Neural cell (in vitro differentiated cells): ENCODE measurements around the gene ARHGAP27. TPM values are rescaled to one million over a fixed set of nuclear protein-coding genes. Genes with fewer than 3 reads are reported as not detected.

Experiments used
- H2AFZ ChIP-seq: fragments of 200-600, 300-800 bp; sonication (generic), shearing (Covaris generic); 2 replicates; pipeline ENCODE4 v1.6.0; 2014; ENCODE audit warnings: low read depth, mild to moderate bottlenecking, antibody characterized with exemption, low read length, moderate library complexity
- H3F3A ChIP-seq: fragments of 200-600 bp; shearing (Covaris generic); 2 replicates; pipeline ENCODE4 v1.6.1; 2016; ENCODE audit warnings: mild to moderate bottlenecking, moderate library complexity, mixed read lengths, antibody characterized with exemption, low read length; ENCODE audit not compliant: insufficient read depth, poor library complexity, severe bottlenecking
- H3K27ac ChIP-seq: fragments of 200-600, 300-800 bp; sonication (generic), shearing (Covaris generic); 2 replicates; pipeline ENCODE4 v1.5.1; 2014; ENCODE audit warnings: mild to moderate bottlenecking, low read length, moderate library complexity
- H3K27me3 ChIP-seq: fragments of 300-800, 200-600 bp; sonication (generic), shearing (Covaris generic); 2 replicates; pipeline ENCODE4 v1.6.0; 2014; ENCODE audit warnings: mild to moderate bottlenecking, low read depth, low read length, moderate library complexity; ENCODE audit not compliant: insufficient read depth
- H3K36me3 ChIP-seq: fragments of 300-800, 200-600 bp; sonication (generic), shearing (Covaris generic); 2 replicates; pipeline ENCODE4 v1.5.1; 2014; ENCODE audit warnings: mild to moderate bottlenecking, antibody characterized with exemption, low read length, moderate library complexity; ENCODE audit not compliant: insufficient read depth
- H3K4me2 ChIP-seq: fragments of 300-800, 200-600 bp; sonication (generic), shearing (Covaris generic); 2 replicates; pipeline ENCODE4 v1.6.0; 2014; ENCODE audit warnings: mild to moderate bottlenecking, low read length
- H3K4me3 ChIP-seq: fragments of 300-800, 200-600 bp; sonication (generic), shearing (Covaris generic); 2 replicates; pipeline ENCODE4 v1.5.1; 2014; ENCODE audit warnings: mild to moderate bottlenecking, low read length, moderate library complexity
- H3K79me2 ChIP-seq: fragments of 200-600 bp; shearing (Covaris generic); replicated peaks from 2 replicates; pipeline ENCODE4 v1.6.0; 2014; ENCODE audit warnings: mild to moderate bottlenecking, low read length, moderate library complexity; ENCODE audit not compliant: insufficient read depth
- H3K9ac ChIP-seq: fragments of 300-800, 200-600 bp; sonication (generic), shearing (Covaris generic); 2 replicates; pipeline ENCODE4 v1.6.1; 2016; ENCODE audit warnings: mild to moderate bottlenecking, low read length, mixed read lengths
- H3K9me2 ChIP-seq: fragments of 200-600 bp; shearing (Covaris generic); 2 replicates; pipeline ENCODE4 v1.6.1; 2016; ENCODE audit warnings: mild to moderate bottlenecking, low read length, mixed read lengths; ENCODE audit not compliant: insufficient read depth
- H3K9me3 ChIP-seq: fragments of 200-600, 300-800 bp; sonication (generic), shearing (Covaris generic); 2 replicates; pipeline ENCODE4 v1.6.1; 2016; ENCODE audit warnings: mild to moderate bottlenecking, mixed run types, low read length, moderate library complexity, mixed read lengths
- H4K20me1 ChIP-seq: fragments of 200-600 bp; shearing (Covaris generic); 2 replicates; pipeline ENCODE4 v1.6.1; 2016; ENCODE audit warnings: mild to moderate bottlenecking, mixed run types; ENCODE audit not compliant: insufficient read depth
- CTCF ChIP-seq: fragments of 450-650 bp; IDR thresholded peaks from 2 replicates; pipeline ENCODE4 v1.5.1; 2014; ENCODE audit warnings: antibody characterized with exemption, mild to moderate bottlenecking, moderate library complexity; ENCODE audit not compliant: poor library complexity, severe bottlenecking
- EP300 ChIP-seq: fragments of 450-650 bp; conservative IDR thresholded peaks from 2 replicates; pipeline ENCODE4 v1.6.1; 2014; ENCODE audit warnings: antibody characterized with exemption, mild to moderate bottlenecking, moderate library complexity; ENCODE audit not compliant: poor library complexity, severe bottlenecking
- EZH2 ChIP-seq: fragments of 200-600, 300-800 bp; shearing (Covaris generic), sonication (generic); IDR thresholded peaks from 2 replicates; pipeline ENCODE4 v1.6.1; 2014; ENCODE audit warnings: antibody characterized with exemption, low read length, borderline replicate concordance, mild to moderate bottlenecking; ENCODE audit not compliant: insufficient read depth, poor library complexity, severe bottlenecking
- MXI1 ChIP-seq: fragments of 450-650 bp; conservative IDR thresholded peaks from 2 replicates; pipeline ENCODE4 v1.6.1; 2014; ENCODE audit warnings: antibody characterized with exemption, mild to moderate bottlenecking; ENCODE audit not compliant: poor library complexity, severe bottlenecking
- POLR2AphosphoS5 ChIP-seq: IDR thresholded peaks from 2 replicates; pipeline ENCODE4 v1.6.1; 2012
- RAD21 ChIP-seq: fragments of 450-650 bp; conservative IDR thresholded peaks from 2 replicates; pipeline ENCODE4 v1.6.1; 2014; ENCODE audit warnings: antibody characterized with exemption, mild to moderate bottlenecking, moderate library complexity
- REST ChIP-seq: IDR thresholded peaks from 2 replicates; pipeline ENCODE4 v1.6.1; 2012; ENCODE audit warnings: borderline replicate concordance
- SMC3 ChIP-seq: fragments of 450-650 bp; conservative IDR thresholded peaks from 2 replicates; pipeline ENCODE4 v1.6.1; 2014; ENCODE audit warnings: antibody characterized with exemption, mild to moderate bottlenecking, moderate library complexity; ENCODE audit not compliant: poor library complexity
- TAF1 ChIP-seq: IDR thresholded peaks from 2 replicates; pipeline ENCODE4 v1.6.1; 2012; ENCODE audit warnings: low read depth
- polyA plus RNA-seq: library from polyadenylated mRNA; depleted of rRNA; stranded (reverse); fragments of >200 nt; gene quantifications from 2 replicates; pipeline ENCODE4 v1.2.3, GENCODE V29; 2014

Gene ARHGAP27
- polyA plus RNA-seq, 1 donor from 2014 or later: 7.4 TPM

- H3F3A ChIP-seq: no peaks in the 10 kb centered on the region
- TF ChIP-seq REST: no peak
These were observed 65.5 kb downstream of the ARHGAP27 start for GRCh38 chr17:45367216-45367615.

GRCh38 chr17:45366691-45367090 lies 66.0 kb downstream of the ARHGAP27 start:
- no peak for TF ChIP-seq REST
- no peak for TF ChIP-seq EP300
- TF ChIP-seq MXI1: no peak
- no peak for TF ChIP-seq TAF1
- TF ChIP-seq CTCF: no peak
- TF ChIP-seq POLR2AphosphoS5: no peak
- no peak for TF ChIP-seq RAD21
- no peak for TF ChIP-seq EZH2
- no peak for TF ChIP-seq SMC3
- H3K27me3 ChIP-seq: no peaks in the 10 kb centered on the region
- H3K9ac ChIP-seq: no peak overlapping the region
- no peaks in the 10 kb centered on the region for H3K9me3 ChIP-seq
- H3K27ac ChIP-seq: no peak overlapping the region
- no peaks in the 10 kb centered on the region for H3K79me2 ChIP-seq
- no peaks in the 10 kb centered on the region for H3K9me2 ChIP-seq
- no peak overlapping the region for H3K4me2 ChIP-seq
- no peak overlapping the region for H2AFZ ChIP-seq
- no peaks in the 10 kb centered on the region for H4K20me1 ChIP-seq
- no peak overlapping the region for H3K4me3 ChIP-seq
- H3K36me3 ChIP-seq: no peaks in the 10 kb centered on the region
- H3F3A ChIP-seq: no peaks in the 10 kb centered on the region

More at GRCh38 chr17:45367216-45367615, 65.5 kb downstream of the ARHGAP27 start:
- Histone ChIP-seq H3K9ac (no peak overlapping the region), H3K27ac (no peak overlapping the region), H3K9me2 (no peaks in the 10 kb centered on the region), H2AFZ (no peak overlapping the region), H3K36me3 (no peaks in the 10 kb centered on the region), H3K4me2 (no peak overlapping the region), H3K9me3 (no peaks in the 10 kb centered on the region), H3K27me3 (peaks cover 3% of the 10 kb centered on the region), H3K4me3 (no peak overlapping the region), H3K79me2 (no peaks in the 10 kb centered on the region), H4K20me1 (no peaks in the 10 kb centered on the region)
